OCI-LY7 (cell line): ENCODE measurements around the gene CELSR3. TPM values are rescaled to one million over a fixed set of nuclear protein-coding genes. Genes with fewer than 3 reads are reported as not detected.

Source experiments
- BruUV-seq: library from RNA; stranded (reverse); fragments of 400-500 nt; replicated peaks from 2 replicates; lab custom pipeline; 2021; lab: Mats Ljungman, UMichigan
- CTCF ChIA-PET: fragments of 300-600 bp; sonication (Branson Sonifier 250); formaldehyde crosslinking; loops from one replicate; lab custom pipeline; 2022; ENCODE audit warnings: antibody characterized with exemption; ENCODE audit not compliant: unreplicated experiment; lab: Charles Lee
- POLR2A ChIA-PET: fragments of 300-600 bp; sonication (Branson Sonifier 250); formaldehyde crosslinking; loops from one replicate; lab custom pipeline; 2022; ENCODE audit warnings: antibody characterized with exemption; lab: Charles Lee
- DNase-seq: peaks from one replicate; pipeline ENCODE4 v3.0.0-alpha.2; 2015; ENCODE audit warnings: low spot score
- H2AFZ ChIP-seq: fragments of 200-600 bp; sonication (generic), shearing (Covaris generic); 2 replicates; pipeline ENCODE4 v1.6.1; 2014; ENCODE audit warnings: mild to moderate bottlenecking, antibody characterized with exemption, low read length, moderate library complexity
- H3K27ac ChIP-seq: fragments of 200-600 bp; sonication (generic); 2 replicates; pipeline ENCODE4 v1.5.1; 2014; ENCODE audit warnings: mixed run types, low read depth, mild to moderate bottlenecking, moderate library complexity, low read length, inconsistent platforms; ENCODE audit not compliant: poor library complexity, severe bottlenecking
- H3K36me3 ChIP-seq: fragments of 200-600 bp; sonication (generic); 2 replicates; pipeline ENCODE4 v1.6.1; 2014; ENCODE audit warnings: mild to moderate bottlenecking, antibody characterized with exemption, low read length, moderate library complexity, mixed read lengths; ENCODE audit not compliant: insufficient read depth
- H3K4me1 ChIP-seq: fragments of 200-600 bp; sonication (generic); 2 replicates; pipeline ENCODE4 v1.5.1; 2014; ENCODE audit warnings: mild to moderate bottlenecking, low read length; ENCODE audit not compliant: insufficient read depth, poor library complexity, severe bottlenecking
- H3K4me2 ChIP-seq: fragments of 200-600 bp; sonication (generic); 2 replicates; pipeline ENCODE4 v1.6.1; 2014; ENCODE audit warnings: mild to moderate bottlenecking, low read length
- H3K4me3 ChIP-seq: fragments of 200-600 bp; sonication (generic); 2 replicates; pipeline ENCODE4 v1.5.1; 2014; ENCODE audit warnings: mild to moderate bottlenecking, low read depth, low read length; ENCODE audit not compliant: poor library complexity, severe bottlenecking
- H3K79me2 ChIP-seq: fragments of 200-600 bp; sonication (generic); 2 replicates; pipeline ENCODE4 v1.6.1; 2016; ENCODE audit warnings: low read depth, mild to moderate bottlenecking, low read length, moderate library complexity, mixed read lengths; ENCODE audit not compliant: insufficient read depth
- H3K9me2 ChIP-seq: fragments of 200-600 bp; sonication (generic); 2 replicates; pipeline ENCODE4 v1.6.1; 2016; ENCODE audit warnings: mild to moderate bottlenecking, low read length, mixed read lengths; ENCODE audit not compliant: insufficient read depth
- H3K9me3 ChIP-seq: fragments of 200-600 bp; sonication (generic); 2 replicates; pipeline ENCODE4 v1.6.1; 2014; ENCODE audit warnings: mild to moderate bottlenecking, mixed run types, low read length, mixed read lengths
- H4K20me1 ChIP-seq: fragments of 200-600 bp; sonication (generic); 2 replicates; pipeline ENCODE4 v1.6.1; 2014; ENCODE audit warnings: mild to moderate bottlenecking, antibody characterized with exemption, low read length, moderate library complexity, mixed read lengths; ENCODE audit not compliant: insufficient read depth
- CTCF ChIP-seq: fragments of 200-600 bp; sonication (generic); conservative IDR thresholded peaks from 2 replicates; pipeline ENCODE4 v1.5.1; 2014; ENCODE audit warnings: mild to moderate bottlenecking, antibody characterized with exemption, low read length, moderate library complexity, mixed read lengths
- EZH2phosphoT487 ChIP-seq: fragments of 200-600 bp; sonication (generic); IDR thresholded peaks from 2 replicates; pipeline ENCODE4 v1.6.1; 2018; ENCODE audit warnings: low read depth, borderline replicate concordance, mild to moderate bottlenecking, mixed run types, antibody characterized with exemption, low read length, moderate library complexity, mixed read lengths
- intact Hi-C: fragments of 100-400 bp; cut with micrococcal nuclease; formaldehyde crosslinking; loops from one replicate; pipeline ENCODE4 v1.10.0; 2022; ENCODE audit not compliant: unreplicated experiment
- total RNA-seq, 2 experiments: library from RNA; depleted of rRNA in 1 of 2; stranded (reverse); fragments of >200 nt in 1 of 2; shearing (Covaris generic) in 1 of 2; gene quantifications; 2 replicates each; pipeline ENCODE4 v1.2.3, GENCODE V29; 2014 to 2022

The CELSR3 gene
- total RNA-seq, 2 experiments from 2014 or later: 3.0 to 9.1 TPM

GRCh38 chr3:48644898-48645760 is 17.6 kb downstream of the CELSR3 start:
- H3K79me2 ChIP-seq: no peaks in the 10 kb centered on the region
- no peaks in the 10 kb centered on the region for H3K9me3 ChIP-seq
- no peaks in the 10 kb centered on the region for H4K20me1 ChIP-seq
- H3K4me1 ChIP-seq: no peaks in the 10 kb centered on the region
- no peak overlapping the region for H2AFZ ChIP-seq
- no peaks in the 10 kb centered on the region for H3K36me3 ChIP-seq
- H3K9me2 ChIP-seq: no peaks in the 10 kb centered on the region
- no peak for TF ChIP-seq CTCF
- ChIA-PET POLR2A (no interaction called here), CTCF (no interaction called here)
- no peak overlapping the region for H3K27ac ChIP-seq
- H3K4me3 ChIP-seq: no peak overlapping the region
- DNase-seq: no peak
- H3K4me2 ChIP-seq: no peak overlapping the region
- intact Hi-C loops: no loop called here
- no TSS peak for BruUV-seq

GRCh38 chr3:48642605-48643004 is 20.1 kb downstream of the CELSR3 start:
- H3K9me3 ChIP-seq: no peaks in the 10 kb centered on the region
- ChIA-PET POLR2A (no interaction called here), CTCF (no interaction called here)
- peaks cover 1% of the 10 kb centered on the region for H3K4me1 ChIP-seq
- H3K79me2 ChIP-seq: no peaks in the 10 kb centered on the region
- H3K27ac ChIP-seq: no peak overlapping the region
- no peak overlapping the region for H3K4me3 ChIP-seq
- no peak for DNase-seq
- no peaks in the 10 kb centered on the region for H4K20me1 ChIP-seq
- no peaks in the 10 kb centered on the region for H3K36me3 ChIP-seq
- H2AFZ ChIP-seq: no peak overlapping the region
- no peak overlapping the region for H3K4me2 ChIP-seq
- TF ChIP-seq CTCF: no peak
- no peak for TF ChIP-seq EZH2phosphoT487
- BruUV-seq: no TSS peak
- intact Hi-C loops: no loop called here
- H3K9me2 ChIP-seq: no peaks in the 10 kb centered on the region

- Histone ChIP-seq H3K36me3 (no peaks in the 10 kb centered on the region), H3K27ac (no peak overlapping the region), H3K4me3 (no peak overlapping the region), H3K4me1 (peaks cover 12% of the 10 kb centered on the region), H3K9me2 (no peaks in the 10 kb centered on the region), H3K79me2 (no peaks in the 10 kb centered on the region), H2AFZ (no peak overlapping the region), H3K9me3 (no peaks in the 10 kb centered on the region), H3K4me2 (no peak overlapping the region), H4K20me1 (no peaks in the 10 kb centered on the region)
- CTCF ChIA-PET: no interaction called here
- intact Hi-C loops: no loop called here
- BruUV-seq: no TSS peak
- no peak for DNase-seq
- POLR2A ChIA-PET: no interaction called here
- TF ChIP-seq CTCF (no peak), EZH2phosphoT487 (no peak)
Observed at GRCh38 chr3:48641396-48641795, 21.3 kb downstream of the CELSR3 start.
